ENCODE data around the gene UGT1A9. TPM values are rescaled to one million over a fixed set of nuclear protein-coding genes. Genes with fewer than 3 reads are reported as not detected.
"Not testable (repeated sequence)": the region's sequence is repeated elsewhere in the genome, so short reads cannot be mapped to it uniquely, and the experiment has no call there.

Gene UGT1A9
- total and polyA plus RNA-seq, 9 donors, result 0.36 TPM; not detected in 8

GRCh38 chr2:233639860-233640259 is 31.8 kb upstream of the UGT1A9 start:
- H3K27me3 ChIP-seq, result no peaks in the 10 kb centered on the region
- TF ChIP-seq POLR2A (IDR thresholded peaks at IDR 0.05), result no peak
- no peak for TF ChIP-seq CTCF (IDR thresholded peaks at IDR 0.05)
- no peak for TF ChIP-seq EP300 (IDR thresholded peaks at IDR 0.05)
- no peak overlapping the region for H3K27ac ChIP-seq
- no peaks in the 10 kb centered on the region for H3K9me3 ChIP-seq
- intact Hi-C loops (cut with DNase I), result no loop called here
- H3K36me3 ChIP-seq, result no peaks in the 10 kb centered on the region
- no peaks in the 10 kb centered on the region for H3K4me1 ChIP-seq (ENCODE audit: insufficient read depth)
- H3K4me3 ChIP-seq, result no peak overlapping the region
- no peak for DNase-seq

- Histone ChIP-seq H3K4me1 (ENCODE audit: insufficient read depth) (no peaks in the 10 kb centered on the region), H3K9me3 (no peaks in the 10 kb centered on the region), H3K27me3 (no peaks in the 10 kb centered on the region), H3K4me3 (no peak overlapping the region), H3K27ac (no peak overlapping the region), H3K36me3 (no peaks in the 10 kb centered on the region)
- no peak for TF ChIP-seq CTCF (IDR thresholded peaks at IDR 0.05)
- TF ChIP-seq POLR2A (IDR thresholded peaks at IDR 0.05), result no peak
- TF ChIP-seq EP300 (IDR thresholded peaks at IDR 0.05), result no peak
- no peak for DNase-seq
- 67 to 85% (median 80%) methylated on average over 1 of the region's 1 CpG for WGBS, 3 donors
- intact Hi-C loops (cut with DNase I), result no loop called here
Observed at GRCh38 chr2:233643128-233643527, 28.6 kb upstream of the UGT1A9 start.

GRCh38 chr2:233646033-233646432 is 25.7 kb upstream of the UGT1A9 start:
- DNase-seq; H3K27me3 ChIP-seq; H3K4me3 ChIP-seq; H3K4me1 ChIP-seq (ENCODE audit: insufficient read depth); H3K36me3 ChIP-seq; H3K9me3 ChIP-seq; intact Hi-C loops (cut with DNase I); H3K27ac ChIP-seq: not testable (repeated sequence)
- 63 to 86% (median 80%) methylated on average over 3 of the region's 3 CpGs for WGBS, 3 donors

GRCh38 chr2:233650981-233651380 is 20.7 kb upstream of the UGT1A9 start:
- no peak for DNase-seq
- TF ChIP-seq EP300 (IDR thresholded peaks at IDR 0.05) (no peak), CTCF (IDR thresholded peaks at IDR 0.05) (no peak), POLR2A (IDR thresholded peaks at IDR 0.05) (no peak)
- H3K27me3 ChIP-seq, result no peaks in the 10 kb centered on the region
- H3K36me3 ChIP-seq, result no peaks in the 10 kb centered on the region
- H3K4me1 ChIP-seq (ENCODE audit: insufficient read depth), result no peaks in the 10 kb centered on the region
- 74 to 83% (median 75%) methylated on average over 4 of the region's 4 CpGs for WGBS, 3 donors
- no peaks in the 10 kb centered on the region for H3K9me3 ChIP-seq
- no peak overlapping the region for H3K27ac ChIP-seq
- no peak overlapping the region for H3K4me3 ChIP-seq
- intact Hi-C loops (cut with DNase I), result no loop called here

GRCh38 chr2:233651430-233651829 is 20.3 kb upstream of the UGT1A9 start:
- whole genome bisulfite sequencing, 3 donors, result 90 to 96% (median 92%) methylated on average over 2 of the region's 2 CpGs
- DNase-seq, result no peak
- no peaks in the 10 kb centered on the region for H3K9me3 ChIP-seq
- H3K4me3 ChIP-seq, result no peak overlapping the region
- no peaks in the 10 kb centered on the region for H3K27me3 ChIP-seq
- H3K27ac ChIP-seq, result no peak overlapping the region
- intact Hi-C loops (cut with DNase I), result no loop called here
- no peaks in the 10 kb centered on the region for H3K36me3 ChIP-seq
- TF ChIP-seq EP300 (IDR thresholded peaks at IDR 0.05) (no peak), POLR2A (IDR thresholded peaks at IDR 0.05) (no peak), CTCF (IDR thresholded peaks at IDR 0.05) (no peak)
- H3K4me1 ChIP-seq (ENCODE audit: insufficient read depth), result no peaks in the 10 kb centered on the region
